T47D (cell line): ENCODE data around the gene ADH5.
A peak's percentile ranks its signal among the peaks of the same experiment; 100 is the strongest.
"Not testable (repeated sequence)": the region's sequence is repeated elsewhere in the genome, so short reads cannot be mapped to it uniquely, and the experiment has no call there.

Experiments used
- DNase-seq, 2 experiments: peaks; one replicate each; pipeline versions ENCODE4 v3.0.0 to v3.0.0-alpha.2; 2011 to 2012; ENCODE audit warnings: low read depth in 1 of 2, low spot score in 1 of 2
- JUND ChIP-seq: IDR thresholded peaks from 2 replicates; pipeline ENCODE4 v1.6.1; 2012; ENCODE audit warnings: low read depth
- in situ Hi-C: cut with HindIII; loops from 2 replicates; pipeline ENCODE4 v1.10.0; 2016; ENCODE audit warnings: low sequenced_read_pairs, low pct_unique_long_range_greater_than_20kb

Gene ADH5

GRCh38 chr4:99052902-99053301 lies 35.7 kb downstream of the ADH5 start:
- no peak for TF ChIP-seq JUND
- in situ Hi-C loops: no loop called here
- no peak for DNase-seq

- no peak for DNase-seq
- in situ Hi-C loops: no loop called here
- TF ChIP-seq JUND: no peak
Measured at GRCh38 chr4:99047710-99048109, 40.9 kb downstream of the ADH5 start.

- no peak for DNase-seq
- TF ChIP-seq JUND: no peak
- in situ Hi-C loops: no loop called here
Measured at GRCh38 chr4:99043346-99043745, 45.2 kb downstream of the ADH5 start.

GRCh38 chr4:99038213-99038612 lies 50.4 kb downstream of the ADH5 start:
- in situ Hi-C loops: no loop called here
- no peak for TF ChIP-seq JUND
- DNase-seq: no peak

- DNase-seq: no peak
- in situ Hi-C loops: no loop called here
Measured at GRCh38 chr4:99033956-99034355, 54.6 kb downstream of the ADH5 start.

GRCh38 chr4:99029852-99030251 lies 58.7 kb downstream of the ADH5 start:
- in situ Hi-C loops: no loop called here
- DNase-seq: no peak
- TF ChIP-seq JUND: no peak

More at GRCh38 chr4:99033956-99034355, 54.6 kb downstream of the ADH5 start:
- no peak for TF ChIP-seq JUND

GRCh38 chr4:99029018-99029735 lies 59.4 kb downstream of the ADH5 start:
- TF ChIP-seq JUND: no peak
- no peak for DNase-seq
- in situ Hi-C loops: no loop called here

GRCh38 chr4:99028187-99028586 lies 60.4 kb downstream of the ADH5 start:
- in situ Hi-C loops: no loop called here
- no peak for TF ChIP-seq JUND
- no peak for DNase-seq

GRCh38 chr4:99027304-99027703 lies 61.3 kb downstream of the ADH5 start:
- DNase-seq: no peak
- in situ Hi-C loops: no loop called here
- no peak for TF ChIP-seq JUND

GRCh38 chr4:99025506-99025905 lies 63.1 kb downstream of the ADH5 start:
- DNase-seq: peak in 1 of 2 experiments; percentile 38
- in situ Hi-C loops: no loop called here
- no peak for TF ChIP-seq JUND

- in situ Hi-C loops: no loop called here
- DNase-seq: peak in 1 of 2 experiments; percentile 35
- no peak for TF ChIP-seq JUND
Measured at GRCh38 chr4:99024481-99025275, 63.9 kb downstream of the ADH5 start.

- DNase-seq, in situ Hi-C loops: not testable (repeated sequence)
Measured at GRCh38 chr4:99023800-99024251, 64.8 kb downstream of the ADH5 start.

GRCh38 chr4:99022566-99022965 lies 66.0 kb downstream of the ADH5 start:
- DNase-seq: no peak
- no peak for TF ChIP-seq JUND
- in situ Hi-C loops: no loop called here
